GM23248 (cell line): ENCODE results near the gene KAT2A. TPM values are rescaled to one million over a fixed set of nuclear protein-coding genes. Genes with fewer than 3 reads are reported as not detected.

ENCODE experiments used
- DNase-seq: peaks from one replicate; pipeline ENCODE4 v3.0.0-alpha.2; 2015
- H2AFZ ChIP-seq: fragments of 200-600 bp; sonication (generic); 2 replicates; pipeline ENCODE4 v1.6.1; 2016; ENCODE audit warnings: antibody characterized with exemption
- H3F3A ChIP-seq: fragments of 200-600 bp; sonication (generic); 2 replicates; pipeline ENCODE4 v1.6.1; 2016; ENCODE audit warnings: mild to moderate bottlenecking, antibody characterized with exemption, mixed run types; ENCODE audit not compliant: insufficient read depth
- H3K27ac ChIP-seq: fragments of 200-600 bp; sonication (generic); 2 replicates; pipeline ENCODE4 v1.5.1; 2016; ENCODE audit warnings: mild to moderate bottlenecking
- H3K27me3 ChIP-seq: fragments of 200-600 bp; sonication (generic); replicated peaks from 2 replicates; pipeline ENCODE4 v1.6.1; 2016; ENCODE audit warnings: mild to moderate bottlenecking; ENCODE audit not compliant: insufficient read depth
- H3K36me3 ChIP-seq: fragments of 200-600 bp; sonication (generic); 2 replicates; pipeline ENCODE4 v1.6.1; 2016; ENCODE audit warnings: low read depth, mild to moderate bottlenecking
- H3K4me1 ChIP-seq: fragments of 200-600 bp; sonication (generic); 2 replicates; pipeline ENCODE4 v1.6.1; 2016; ENCODE audit warnings: mild to moderate bottlenecking; ENCODE audit not compliant: insufficient read depth
- H3K4me2 ChIP-seq: fragments of 200-600 bp; sonication (generic); one replicate; pipeline ENCODE4 v1.6.1; 2016; ENCODE audit warnings: mild to moderate bottlenecking; ENCODE audit not compliant: unreplicated experiment
- H3K4me3 ChIP-seq: fragments of 200-600 bp; sonication (generic); 2 replicates; pipeline ENCODE4 v1.5.1; 2016; ENCODE audit warnings: mild to moderate bottlenecking
- H3K79me2 ChIP-seq: fragments of 200-600 bp; sonication (generic); 2 replicates; pipeline ENCODE4 v1.6.1; 2016; ENCODE audit warnings: mild to moderate bottlenecking; ENCODE audit not compliant: insufficient read depth
- H3K9ac ChIP-seq: fragments of 200-600 bp; sonication (generic); 2 replicates; pipeline ENCODE4 v1.6.1; 2016; ENCODE audit warnings: mild to moderate bottlenecking
- H3K9me2 ChIP-seq: fragments of 200-600 bp; sonication (generic); 2 replicates; pipeline ENCODE4 v1.6.1; 2016; ENCODE audit warnings: mixed run types, mild to moderate bottlenecking, moderate library complexity; ENCODE audit not compliant: insufficient read depth
- H3K9me3 ChIP-seq: fragments of 200-600 bp; sonication (generic); one replicate; pipeline ENCODE4 v1.6.1; 2017; ENCODE audit warnings: low read depth
- H4K20me1 ChIP-seq: fragments of 200-600 bp; sonication (generic); 2 replicates; pipeline ENCODE4 v1.6.0; 2016; ENCODE audit not compliant: insufficient read depth
- EZH2 ChIP-seq: fragments of 200-600 bp; sonication (generic); IDR thresholded peaks from 2 replicates; pipeline ENCODE4 v1.6.1; 2018; ENCODE audit warnings: antibody characterized with exemption, mild to moderate bottlenecking; ENCODE audit not compliant: insufficient read depth, poor library complexity, severe bottlenecking
- EZH2phosphoT487 ChIP-seq: fragments of 200-600 bp; sonication (generic); IDR thresholded peaks from 2 replicates; pipeline ENCODE4 v1.6.1; 2018; ENCODE audit warnings: antibody characterized with exemption, moderate library complexity, mild to moderate bottlenecking, low read depth; ENCODE audit not compliant: insufficient read depth
- WGBS, 2 experiments: methylation state at CpG; one replicate each; pipeline ENCODE4 v1.1.6; 2015 to 2017; ENCODE audit warnings: low lambda C conversion rate in 2 of 2, low coverage in 1 of 2; ENCODE audit errors: missing lambda C conversion rate in 2 of 2; 5-methylcytosine and 5-hydroxymethylcytosine counted together
- in situ Hi-C: fragments of 300-500 bp; cut with MboI; formaldehyde crosslinking; loops from 2 replicates; pipeline ENCODE4 v1.15.0; 2020
- polyA plus RNA-seq: library from polyadenylated mRNA; unstranded; fragments of >200 nt; fragmentation: Nextera tagmentation; extraction: Ambion mirVana; gene quantifications from 2 replicates; pipeline ENCODE4 v1.2.1, GENCODE V29; 2016
- total RNA-seq: library from RNA; depleted of rRNA; stranded (reverse); fragments of >200 nt; shearing (Covaris generic); gene quantifications from 2 replicates; pipeline ENCODE4 v1.2.3, GENCODE V29; 2014

Gene KAT2A
- total and polyA plus RNA-seq, 2 experiments from 2014 or later = 7.2 to 13.9 TPM

GRCh38 chr17:42129109-42129837 lies 8.1 kb upstream of the KAT2A start:
- Histone ChIP-seq H3K27me3 (no peaks in the 10 kb centered on the region), H3K9me3 (no peaks in the 10 kb centered on the region), H3K9ac (no peak overlapping the region), H3F3A (peaks cover 39% of the 10 kb centered on the region), H3K4me1 (peaks cover 30% of the 10 kb centered on the region), H3K9me2 (no peaks in the 10 kb centered on the region), H4K20me1 (peaks cover 5% of the 10 kb centered on the region; the same call in 1 of the 2 replicates), H3K4me2 (no peak overlapping the region), H3K4me3 (no peak overlapping the region), H2AFZ (no peak overlapping the region), H3K79me2 (peaks cover 59% of the 10 kb centered on the region), H3K27ac (no peak overlapping the region), H3K36me3 (peaks cover 29% of the 10 kb centered on the region; the same call in 1 of the 2 replicates)
- TF ChIP-seq EZH2 (no peak), EZH2phosphoT487 (no peak)
- in situ Hi-C loops = no loop called here
- 86 to 88% methylated on average over 8 of the region's 8 CpGs for WGBS, 2 experiments
- no peak for DNase-seq

- WGBS, 2 experiments = 89 to 90% methylated on average over 6 of the region's 6 CpGs
- peaks cover 29% of the 10 kb centered on the region; the same call in 1 of the 2 replicates for H3K36me3 ChIP-seq
Measured at GRCh38 chr17:42127414-42127813, 6.2 kb upstream of the KAT2A start.

GRCh38 chr17:42126836-42127235 lies 5.7 kb upstream of the KAT2A start:
- no peak for DNase-seq
- Histone ChIP-seq H3K9me3 (no peaks in the 10 kb centered on the region), H3K79me2 (peaks cover 36% of the 10 kb centered on the region), H3F3A (peaks cover 18% of the 10 kb centered on the region), H3K36me3 (peaks cover 29% of the 10 kb centered on the region; the same call in 1 of the 2 replicates), H4K20me1 (peaks cover 5% of the 10 kb centered on the region; the same call in 1 of the 2 replicates), H3K4me3 (no peak overlapping the region), H3K27ac (no peak overlapping the region), H3K9me2 (no peaks in the 10 kb centered on the region), H3K9ac (no peak overlapping the region), H3K4me2 (no peak overlapping the region), H2AFZ (no peak overlapping the region), H3K4me1 (peaks cover 7% of the 10 kb centered on the region), H3K27me3 (no peaks in the 10 kb centered on the region)
- 73 to 77% methylated on average over 3 of the region's 3 CpGs for WGBS, 2 experiments
- TF ChIP-seq EZH2phosphoT487 (no peak), EZH2 (no peak)
- in situ Hi-C loops = no loop called here

More at GRCh38 chr17:42127414-42127813, 6.2 kb upstream of the KAT2A start:
- no peak for DNase-seq
- Histone ChIP-seq H3K4me2 (no peak overlapping the region), H3F3A (peaks cover 23% of the 10 kb centered on the region), H3K9ac (no peak overlapping the region), H4K20me1 (peaks cover 5% of the 10 kb centered on the region; the same call in 1 of the 2 replicates), H3K9me2 (no peaks in the 10 kb centered on the region), H3K27ac (no peak overlapping the region), H3K4me1 (peaks cover 13% of the 10 kb centered on the region), H3K4me3 (no peak overlapping the region), H3K27me3 (no peaks in the 10 kb centered on the region), H3K9me3 (no peaks in the 10 kb centered on the region), H2AFZ (no peak overlapping the region), H3K79me2 (peaks cover 42% of the 10 kb centered on the region)
- TF ChIP-seq EZH2phosphoT487 (no peak), EZH2 (no peak)
- in situ Hi-C loops = no loop called here

- no peak overlapping the region for H3K9ac ChIP-seq
- no peaks in the 10 kb centered on the region for H3K4me1 ChIP-seq
- H3K79me2 ChIP-seq = peaks cover 23% of the 10 kb centered on the region
- TF ChIP-seq EZH2 (no peak), EZH2phosphoT487 (no peak)
- no peak overlapping the region for H3K4me2 ChIP-seq
- no peaks in the 10 kb centered on the region for H3K9me3 ChIP-seq
- in situ Hi-C loops = no loop called here
- H3K4me3 ChIP-seq = no peak overlapping the region
- H4K20me1 ChIP-seq = no peaks in the 10 kb centered on the region
- 70 to 76% methylated on average over 12 of the region's 12 CpGs for WGBS, 2 experiments
- H3K9me2 ChIP-seq = no peaks in the 10 kb centered on the region
- no peak overlapping the region for H3K27ac ChIP-seq
- peaks cover 10% of the 10 kb centered on the region for H3F3A ChIP-seq
- H3K36me3 ChIP-seq = peaks cover 29% of the 10 kb centered on the region; the same call in 1 of the 2 replicates
- no peaks in the 10 kb centered on the region for H3K27me3 ChIP-seq
- H2AFZ ChIP-seq = no peak overlapping the region
- DNase-seq = no peak
Measured at GRCh38 chr17:42125565-42125964, 4.4 kb upstream of the KAT2A start.
